Measurements from ENCODE around the gene CASZ1. TPM values are rescaled to one million over a fixed set of nuclear protein-coding genes. Genes with fewer than 3 reads are reported as not detected.

The CASZ1 gene
- total RNA-seq, 1 experiment from 2014 or later, result 3.9 TPM

DNA sequence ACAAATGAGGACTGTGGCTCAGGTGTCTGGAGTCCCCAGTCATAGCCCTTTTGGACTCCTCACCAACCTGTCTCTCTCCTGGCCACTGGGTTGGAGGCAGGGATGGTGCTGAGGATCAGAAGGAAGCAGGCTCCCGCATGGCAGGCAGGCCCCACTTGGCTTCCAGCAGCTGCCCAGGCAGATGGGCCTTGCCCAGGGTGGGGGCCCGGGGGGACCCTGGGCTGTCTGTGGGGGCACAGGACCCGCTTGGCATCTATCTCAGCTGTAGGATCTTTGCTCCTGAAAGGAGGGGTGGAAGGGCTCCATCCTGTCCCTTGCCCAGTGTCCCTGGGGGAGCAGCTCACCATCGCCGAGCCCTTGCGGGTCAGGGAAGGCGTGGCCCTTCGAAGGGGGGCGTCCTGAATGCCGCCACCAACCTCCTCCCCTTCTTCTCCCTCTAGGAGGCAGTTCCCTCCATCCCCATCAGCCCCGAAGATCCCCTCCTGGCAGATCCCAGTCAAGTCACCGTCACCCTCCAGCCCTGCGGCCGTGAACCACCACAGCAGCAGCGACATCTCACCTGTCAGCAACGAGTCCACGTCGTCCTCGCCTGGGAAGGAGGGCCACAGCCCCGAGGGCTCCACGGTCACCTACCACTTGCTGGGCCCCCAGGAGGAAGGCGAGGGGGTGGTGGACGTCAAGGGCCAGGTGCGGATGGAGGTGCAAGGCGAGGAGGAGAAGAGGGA, 167.2 kb downstream of the CASZ1 start:
- no peaks in the 10 kb centered on the region for H3K27me3 ChIP-seq (ENCODE audit: insufficient read depth, low read length)
- TF ChIP-seq, protein P1, sequence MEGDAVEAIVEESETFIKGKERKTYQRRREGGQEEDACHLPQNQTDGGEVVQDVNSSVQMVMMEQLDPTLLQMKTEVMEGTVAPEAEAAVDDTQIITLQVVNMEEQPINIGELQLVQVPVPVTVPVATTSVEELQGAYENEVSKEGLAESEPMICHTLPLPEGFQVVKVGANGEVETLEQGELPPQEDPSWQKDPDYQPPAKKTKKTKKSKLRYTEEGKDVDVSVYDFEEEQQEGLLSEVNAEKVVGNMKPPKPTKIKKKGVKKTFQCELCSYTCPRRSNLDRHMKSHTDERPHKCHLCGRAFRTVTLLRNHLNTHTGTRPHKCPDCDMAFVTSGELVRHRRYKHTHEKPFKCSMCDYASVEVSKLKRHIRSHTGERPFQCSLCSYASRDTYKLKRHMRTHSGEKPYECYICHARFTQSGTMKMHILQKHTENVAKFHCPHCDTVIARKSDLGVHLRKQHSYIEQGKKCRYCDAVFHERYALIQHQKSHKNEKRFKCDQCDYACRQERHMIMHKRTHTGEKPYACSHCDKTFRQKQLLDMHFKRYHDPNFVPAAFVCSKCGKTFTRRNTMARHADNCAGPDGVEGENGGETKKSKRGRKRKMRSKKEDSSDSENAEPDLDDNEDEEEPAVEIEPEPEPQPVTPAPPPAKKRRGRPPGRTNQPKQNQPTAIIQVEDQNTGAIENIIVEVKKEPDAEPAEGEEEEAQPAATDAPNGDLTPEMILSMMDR (conservative IDR thresholded peaks at IDR 0.05), result no peak
- H4K91ac ChIP-seq (ENCODE audit: insufficient read length, low read depth, low read length), result no peak overlapping the region
- no peak overlapping the region for H3K9ac ChIP-seq (ENCODE audit: extremely low read depth, insufficient read length, low read length)
- no peak overlapping the region for H4K8ac ChIP-seq (replicated peaks; ENCODE audit: insufficient read length, low read depth, low read length)
- H2BK20ac ChIP-seq (ENCODE audit: low read depth, low read length, poor library complexity, severe bottlenecking), result no peak overlapping the region
- no peak overlapping the region for H3K56ac ChIP-seq (ENCODE audit: insufficient read length, low read depth, low read length)
- H3K4me1 ChIP-seq (ENCODE audit: insufficient read depth, low read length), result no peaks in the 10 kb centered on the region; the same call in 1 of the 2 replicates
- no peak overlapping the region for H3K23ac ChIP-seq (ENCODE audit: insufficient read length, low read depth, low read length)
- no peak overlapping the region for H3K18ac ChIP-seq (ENCODE audit: insufficient read length, low read depth, low read length)
- H3K79me1 ChIP-seq (ENCODE audit: insufficient read depth, low read depth, low read length, poor library complexity, severe bottlenecking), result no peaks in the 10 kb centered on the region
- no peak overlapping the region for H2AFZ ChIP-seq (ENCODE audit: low read length)
- peak overlapping the region in 2 of 3 experiments; percentile 32 to 77; a peak in 1 of 7 replicates for H3K27ac Mint-ChIP-seq
- H3K27me3 Mint-ChIP-seq (ENCODE audit: low read depth), result no peaks in the 10 kb centered on the region
- H3T11ph ChIP-seq (ENCODE audit: low read length), result no peak overlapping the region
- H2BK12ac ChIP-seq (ENCODE audit: insufficient read length, low read depth, low read length), result no peak overlapping the region
- no peak overlapping the region for H2BK15ac ChIP-seq (ENCODE audit: low read depth, low read length)
- H3K36me3 Mint-ChIP-seq (ENCODE audit: insufficient read depth in 1 of 3, low read depth in 3 of 3), result peaks cover 3 to 11% (median 5%) of the 10 kb centered on the region in 3 experiments; a peak in 5 of 7 replicates
- no peak for DNase-seq
- WGBS (ENCODE audit: extremely low coverage, insufficient read length, low lambda C conversion rate), result no CpG with 5 or more reads among the region's 25 CpGs
- no peaks in the 10 kb centered on the region for H4K20me1 ChIP-seq (ENCODE audit: control insufficient read depth, insufficient read depth, insufficient read length)
- H3K14ac ChIP-seq (ENCODE audit: insufficient read depth, low read length), result peak overlapping the region; percentile 11; the same call in 1 of the 2 replicates
- no peak overlapping the region for H4K5ac ChIP-seq (ENCODE audit: insufficient read length, low read depth, low read length)
- H3K4ac ChIP-seq (ENCODE audit: low read depth, low read length), result no peak overlapping the region
- peaks cover 24 to 37% of the 10 kb centered on the region in 2 experiments for H3K4me1 Mint-ChIP-seq
- no peaks in the 10 kb centered on the region for H3K23me2 ChIP-seq (ENCODE audit: insufficient read length, low read depth, low read length, poor library complexity, severe bottlenecking)
- H3K4me3 Mint-ChIP-seq, result no peak overlapping the region
- H3K9me3 ChIP-seq (ENCODE audit: control insufficient read depth, low read depth, low read length), result no peaks in the 10 kb centered on the region
- H3K27ac ChIP-seq (ENCODE audit: insufficient read length, low read depth, low read length), result no peak overlapping the region
- no peak overlapping the region for H2BK5ac ChIP-seq (ENCODE audit: insufficient read length, low read length)
- no peak overlapping the region for H2AK5ac ChIP-seq (ENCODE audit: insufficient read length, low read length)
- no peaks in the 10 kb centered on the region for H3K79me2 ChIP-seq (ENCODE audit: insufficient read depth, low read length)
- no peak overlapping the region for H3K4me2 ChIP-seq (ENCODE audit: insufficient read depth, insufficient read length, low read length)
- no peak overlapping the region for H2BK120ac ChIP-seq (ENCODE audit: low read depth, low read length, poor library complexity, severe bottlenecking)
- H3K9me3 Mint-ChIP-seq, result no peaks in the 10 kb centered on the region

Data from H9 (cell line).